Neuronal stem cell (in vitro differentiated cells): ENCODE measurements around the gene SYT13.

ENCODE experiments used
- DNase-seq: peaks from one replicate; pipeline ENCODE4 v3.0.0-alpha.2; 2013; ENCODE audit warnings: low spot score
- H2AFZ ChIP-seq: one replicate; pipeline ENCODE4 v1.6.1; 2013; ENCODE audit warnings: mild to moderate bottlenecking, low read length, inconsistent platforms
- H2AK5ac ChIP-seq: 2 replicates; pipeline ENCODE4 v1.6.1; 2013; ENCODE audit warnings: low read depth, mild to moderate bottlenecking, inconsistent platforms, low read length, moderate library complexity, mixed read lengths
- H2BK120ac ChIP-seq: 2 replicates; pipeline ENCODE4 v1.6.1; 2013; ENCODE audit warnings: low read depth, mild to moderate bottlenecking, inconsistent platforms, low read length, moderate library complexity, mixed read lengths
- H2BK12ac ChIP-seq: one replicate; pipeline ENCODE4 v1.6.1; 2013; ENCODE audit warnings: low read length, inconsistent platforms
- H2BK15ac ChIP-seq: 2 replicates; pipeline ENCODE4 v1.6.1; 2013; ENCODE audit warnings: mild to moderate bottlenecking, low read length, inconsistent platforms, mixed read lengths
- H2BK5ac ChIP-seq: one replicate; pipeline ENCODE4 v1.6.1; 2013; ENCODE audit warnings: inconsistent platforms, mild to moderate bottlenecking, low read length, moderate library complexity
- H3K14ac ChIP-seq: one replicate; pipeline ENCODE4 v1.6.1; 2013; ENCODE audit warnings: low read length, inconsistent platforms
- H3K18ac ChIP-seq: 2 replicates; pipeline ENCODE4 v1.6.1; 2013; ENCODE audit warnings: low read length, inconsistent platforms
- H3K23ac ChIP-seq: 2 replicates; pipeline ENCODE4 v1.6.1; 2013; ENCODE audit warnings: low read depth, mild to moderate bottlenecking, mixed read lengths, low read length, inconsistent platforms; ENCODE audit not compliant: poor library complexity
- H3K27ac ChIP-seq: replicated peaks from 3 replicates; pipeline ENCODE4 v1.5.1; 2013; ENCODE audit warnings: low read length, inconsistent platforms
- H3K27me3 ChIP-seq, 3 experiments: 2 replicates each; pipeline ENCODE4 v1.6.1; 2013; ENCODE audit warnings: low read length in 3 of 3, mild to moderate bottlenecking in 2 of 3, inconsistent platforms in 1 of 3, low read depth in 1 of 3, mixed read lengths in 1 of 3, moderate library complexity in 1 of 3; ENCODE audit not compliant: control insufficient read depth in 3 of 3, insufficient read depth in 3 of 3
- H3K36me3 ChIP-seq, 2 donors: replicated peaks in 1 of 2; 2 replicates each; pipeline ENCODE4 v1.6.1; 2013; ENCODE audit warnings: low read length in 2 of 2; ENCODE audit not compliant: control insufficient read depth in 2 of 2, insufficient read depth in 2 of 2
- H3K4ac ChIP-seq: 2 replicates; pipeline ENCODE4 v1.6.1; 2013; ENCODE audit warnings: inconsistent platforms, mild to moderate bottlenecking, low read length, moderate library complexity
- H3K4me1 ChIP-seq, 2 donors: 1 replicate in 1 of 2; 2 replicates in 1 of 2; pipeline ENCODE4 v1.6.1; 2013; ENCODE audit warnings: low read length in 2 of 2, low read depth in 1 of 2; ENCODE audit not compliant: control insufficient read depth in 2 of 2, insufficient read depth in 1 of 2
- H3K4me2 ChIP-seq: one replicate; pipeline ENCODE4 v1.6.1; 2013; ENCODE audit warnings: mild to moderate bottlenecking, low read length, inconsistent platforms; ENCODE audit not compliant: insufficient read depth, poor library complexity, severe bottlenecking
- H3K4me3 ChIP-seq, 2 donors: 2 replicates each; pipeline ENCODE4 v1.5.1; 2013; ENCODE audit warnings: low read length in 2 of 2, mild to moderate bottlenecking in 2 of 2, inconsistent platforms in 1 of 2, moderate library complexity in 1 of 2
- H3K79me1 ChIP-seq: one replicate; pipeline ENCODE4 v1.6.1; 2013; ENCODE audit warnings: low read depth, mild to moderate bottlenecking, inconsistent platforms, low read length, moderate library complexity
- H3K9ac ChIP-seq: one replicate; pipeline ENCODE4 v1.6.1; 2013; ENCODE audit warnings: mild to moderate bottlenecking, low read depth, low read length, inconsistent platforms; ENCODE audit not compliant: poor library complexity
- H3K9me3 ChIP-seq, 2 donors: replicated peaks in 1 of 2; 2 replicates each; pipeline versions ENCODE3 to v1.6.1; 2013; ENCODE audit warnings: low read length in 2 of 2, mild to moderate bottlenecking in 2 of 2, inconsistent platforms in 1 of 2, low read depth in 1 of 2, mixed read lengths in 1 of 2, moderate library complexity in 1 of 2; ENCODE audit not compliant: control insufficient read depth in 2 of 2, insufficient read depth in 1 of 2
- H4K8ac ChIP-seq: one replicate; pipeline ENCODE4 v1.6.1; 2013; ENCODE audit warnings: low read depth, mild to moderate bottlenecking, inconsistent platforms, low read length, moderate library complexity
- H4K91ac ChIP-seq: one replicate; pipeline ENCODE4 v1.6.1; 2013; ENCODE audit warnings: low read length, low read depth, mild to moderate bottlenecking, inconsistent platforms; ENCODE audit not compliant: poor library complexity
- WGBS, 2 donors: extraction: QIAGEN DNeasy Blood & Tissue Kit; methylation state at CpG; one replicate each; pipeline ENCODE4 v1.1.7; 2013; ENCODE audit warnings: missing lambda C conversion rate in 2 of 2, mixed read lengths in 1 of 2; ENCODE audit not compliant: insufficient read length in 2 of 2, insufficient replicate concordance in 1 of 2; ENCODE audit errors: extremely low coverage in 2 of 2; 5-methylcytosine and 5-hydroxymethylcytosine counted together

SYT13 gene

GRCh38 chr11:45253640-45254039 is 32.5 kb downstream of the SYT13 start:
- no peak overlapping the region for H4K8ac ChIP-seq
- H2BK12ac ChIP-seq, result no peak overlapping the region

GRCh38 chr11:45252877-45253276 is 33.3 kb downstream of the SYT13 start:
- Histone ChIP-seq H3K9ac (no peak overlapping the region), H2BK15ac (no peak overlapping the region), H3K79me1 (no peaks in the 10 kb centered on the region), H2BK5ac (no peak overlapping the region), H3K4ac (no peak overlapping the region), H3K18ac (no peak overlapping the region), H3K27ac (no peak overlapping the region), H3K23ac (no peak overlapping the region), H2AFZ (no peak overlapping the region), H3K4me2 (no peak overlapping the region), H4K8ac (no peak overlapping the region), H4K91ac (no peak overlapping the region), H2AK5ac (no peak overlapping the region), H3K36me3 (no peaks in the 10 kb centered on the region), H3K4me1 (no peaks in the 10 kb centered on the region), H2BK12ac (no peak overlapping the region), H3K27me3 (peaks cover 0 to 18% (median 0%) of the 10 kb centered on the region in 3 experiments), H3K4me3 (no peak overlapping the region), H2BK120ac (no peak overlapping the region), H3K9me3 (peaks cover 0 to 2% of the 10 kb centered on the region in 2 donors), H3K14ac (no peak overlapping the region)
- no peak for DNase-seq
- no CpG with 5 or more reads among the region's 3 CpGs for WGBS, 2 donors

More at GRCh38 chr11:45253640-45254039, 32.5 kb downstream of the SYT13 start:
- Histone ChIP-seq H2AK5ac (no peak overlapping the region), H3K23ac (no peak overlapping the region), H3K4ac (no peak overlapping the region), H2BK120ac (no peak overlapping the region), H3K9me3 (peaks cover 0 to 2% of the 10 kb centered on the region in 2 donors), H3K9ac (no peak overlapping the region), H2AFZ (no peak overlapping the region), H2BK5ac (no peak overlapping the region), H3K27me3 (peaks cover 0 to 18% (median 0%) of the 10 kb centered on the region in 3 experiments), H3K36me3 (no peaks in the 10 kb centered on the region), H2BK15ac (no peak overlapping the region), H3K4me2 (no peak overlapping the region), H3K4me1 (no peaks in the 10 kb centered on the region), H3K14ac (no peak overlapping the region), H3K27ac (no peak overlapping the region), H4K91ac (no peak overlapping the region), H3K79me1 (no peaks in the 10 kb centered on the region), H3K18ac (no peak overlapping the region), H3K4me3 (no peak overlapping the region)
- no peak for DNase-seq
- no CpG with 5 or more reads among the region's 9 CpGs for WGBS, 2 donors

GRCh38 chr11:45252134-45252856 is 33.8 kb downstream of the SYT13 start:
- Histone ChIP-seq H3K4ac (no peak overlapping the region), H3K79me1 (no peaks in the 10 kb centered on the region), H3K36me3 (no peaks in the 10 kb centered on the region), H4K91ac (no peak overlapping the region), H3K27me3 (peaks cover 0 to 17% (median 0%) of the 10 kb centered on the region in 3 experiments), H3K14ac (no peak overlapping the region), H2AK5ac (no peak overlapping the region), H2BK12ac (no peak overlapping the region), H3K9me3 (peaks cover 0 to 2% of the 10 kb centered on the region in 2 donors), H3K23ac (no peak overlapping the region), H3K4me1 (no peaks in the 10 kb centered on the region), H2BK120ac (no peak overlapping the region), H3K4me3 (no peak overlapping the region), H3K18ac (no peak overlapping the region), H3K9ac (no peak overlapping the region), H3K4me2 (no peak overlapping the region), H3K27ac (no peak overlapping the region), H2BK5ac (no peak overlapping the region), H2AFZ (peak overlapping the region; percentile 26), H4K8ac (no peak overlapping the region), H2BK15ac (no peak overlapping the region)
- no CpG with 5 or more reads among the region's 22 CpGs for WGBS, 2 donors
- peak; percentile 59 for DNase-seq

- no peak overlapping the region for H2AK5ac ChIP-seq
- no peak overlapping the region for H4K91ac ChIP-seq
- H3K27me3 ChIP-seq, result peaks cover 0 to 4% (median 0%) of the 10 kb centered on the region in 3 experiments
- no peak overlapping the region for H3K9ac ChIP-seq
- H4K8ac ChIP-seq, result no peak overlapping the region
- no peak overlapping the region for H3K27ac ChIP-seq
- no peaks in the 10 kb centered on the region for H3K36me3 ChIP-seq
- H3K79me1 ChIP-seq, result no peaks in the 10 kb centered on the region
- no peak overlapping the region for H3K14ac ChIP-seq
- no peaks in the 10 kb centered on the region for H3K4me1 ChIP-seq
- H3K4me2 ChIP-seq, result no peak overlapping the region
- H3K9me3 ChIP-seq, result peaks cover 0 to 2% of the 10 kb centered on the region in 2 donors
- H2BK5ac ChIP-seq, result no peak overlapping the region
- H3K18ac ChIP-seq, result peak overlapping the region; percentile 33
- no peak overlapping the region for H3K4ac ChIP-seq
- no CpG with 5 or more reads among the region's 3 CpGs for WGBS, 2 donors
- H3K23ac ChIP-seq, result no peak overlapping the region
- no peak overlapping the region for H2BK15ac ChIP-seq
- no peak for DNase-seq
- H2BK120ac ChIP-seq, result no peak overlapping the region
- H2AFZ ChIP-seq, result no peak overlapping the region
- H2BK12ac ChIP-seq, result no peak overlapping the region
- H3K4me3 ChIP-seq, result no peak overlapping the region
These were observed 36.0 kb downstream of the SYT13 start for GRCh38 chr11:45250035-45250718.
